ENCODE results near the gene SH3BP4.
"Not testable (repeated sequence)": the region's sequence is repeated elsewhere in the genome, so short reads cannot be mapped to it uniquely, and the experiment has no call there.

The SH3BP4 gene

DNA sequence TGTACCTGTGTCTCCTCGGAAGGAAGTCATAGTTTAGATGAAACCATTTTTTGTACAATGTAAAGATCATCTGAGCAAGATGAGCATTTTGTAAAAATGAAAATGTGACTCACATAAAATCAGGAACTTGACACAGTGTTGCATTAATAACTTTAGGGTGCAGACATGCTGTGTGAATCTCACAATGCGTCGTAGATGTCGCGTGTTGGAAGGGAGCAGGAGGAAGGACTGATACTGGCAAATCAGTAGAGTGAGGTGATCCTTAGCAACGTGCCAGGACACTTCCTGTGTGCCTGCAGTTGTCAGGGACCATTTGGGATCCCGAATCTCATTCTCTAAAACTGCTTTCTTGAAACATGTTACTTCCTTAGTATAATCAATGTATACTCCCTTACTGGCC is 103.1 kb downstream of the SH3BP4 start:
- Histone ChIP-seq H3K36me3 (ENCODE audit: insufficient read depth, low read length) (peaks cover 10% of the 10 kb centered on the region), H3K9me3 (ENCODE audit: control insufficient read depth, insufficient read depth, low read length) (no peaks in the 10 kb centered on the region), H3K4me1 (ENCODE audit: insufficient read depth, low read length) (no peaks in the 10 kb centered on the region), H3K9ac (ENCODE audit: low read depth, low read length) (no peak overlapping the region)

DNA sequence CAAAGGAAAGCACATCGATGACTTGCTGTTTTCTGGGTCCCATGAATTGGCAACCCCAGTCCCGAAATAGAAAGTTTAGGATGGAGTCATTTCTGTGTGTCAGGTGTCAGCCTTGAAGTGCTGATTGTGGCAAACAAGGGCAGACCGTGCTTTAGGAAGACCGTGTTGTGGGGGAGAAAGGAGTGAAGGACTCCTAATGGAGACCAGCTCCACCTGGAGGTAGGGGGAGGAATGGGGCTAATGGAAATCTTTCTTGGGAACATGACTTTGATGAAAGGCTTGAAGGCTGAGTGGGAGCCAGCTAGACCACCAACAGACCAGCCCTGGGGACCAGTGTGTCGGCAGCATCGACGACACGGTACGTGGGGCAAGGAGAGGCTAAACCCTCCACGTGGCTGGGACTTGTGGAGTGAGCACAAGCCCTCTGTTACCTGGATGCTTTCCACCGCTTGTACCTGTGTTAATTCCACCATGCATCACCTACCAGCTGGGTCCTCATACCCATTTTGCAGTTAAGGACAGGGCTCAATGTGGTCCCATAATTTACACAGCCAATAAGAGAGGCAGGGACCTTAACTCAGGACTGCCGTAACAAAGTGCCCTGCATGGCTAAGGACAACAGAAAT is 104.2 kb downstream of the SH3BP4 start:
- Histone ChIP-seq H3K9me3 (ENCODE audit: control insufficient read depth, insufficient read depth, low read length) (no peaks in the 10 kb centered on the region), H3K4me1 (ENCODE audit: insufficient read depth, low read length) (no peaks in the 10 kb centered on the region), H3K9ac (ENCODE audit: low read depth, low read length) (no peak overlapping the region), H3K36me3 (ENCODE audit: insufficient read depth, low read length) (peaks cover 10% of the 10 kb centered on the region)

DNA sequence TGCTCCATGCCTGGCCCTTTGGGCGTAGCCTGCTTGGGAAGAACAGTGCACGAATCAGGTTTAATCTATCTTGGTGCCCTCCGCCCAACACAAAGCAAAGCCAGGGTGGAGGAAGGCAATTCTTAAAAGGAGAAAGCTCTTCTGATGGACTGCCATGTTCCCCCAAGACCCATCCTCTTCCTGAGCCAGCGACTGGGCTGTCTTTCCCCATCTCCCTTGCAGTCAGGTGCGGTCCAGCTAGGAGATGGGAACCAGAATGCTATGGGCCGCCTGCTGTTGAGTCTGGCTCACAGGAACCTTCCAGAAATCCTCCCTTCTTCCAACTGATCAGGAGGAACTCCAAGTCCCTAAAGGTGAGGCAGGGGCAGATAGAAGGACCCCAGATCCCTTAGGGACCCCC is 105.0 kb downstream of the SH3BP4 start:
- no peak overlapping the region for H3K9ac ChIP-seq (ENCODE audit: low read depth, low read length)
- no peaks in the 10 kb centered on the region for H3K4me1 ChIP-seq (ENCODE audit: insufficient read depth, low read length)
- peaks cover 10% of the 10 kb centered on the region for H3K36me3 ChIP-seq (ENCODE audit: insufficient read depth, low read length)
- H3K9me3 ChIP-seq (ENCODE audit: control insufficient read depth, insufficient read depth, low read length) = no peaks in the 10 kb centered on the region

DNA sequence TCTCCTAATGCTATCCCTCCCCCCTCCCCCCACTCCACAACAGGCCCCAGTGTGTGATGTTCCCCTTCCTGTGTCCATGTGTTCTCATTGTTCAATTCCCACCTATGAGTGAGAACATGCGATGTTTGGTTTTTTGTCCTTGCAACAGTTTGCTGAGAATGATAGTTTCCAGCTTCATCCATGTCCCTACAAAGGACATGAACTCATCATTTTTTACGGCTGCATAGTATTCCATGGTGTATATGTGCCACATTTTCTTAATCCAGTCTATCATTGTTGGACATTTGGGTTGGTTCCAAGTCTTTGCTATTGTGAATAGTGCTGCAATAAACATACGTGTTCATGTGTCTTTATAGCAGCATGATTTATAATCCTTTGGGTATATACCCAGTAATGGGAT is 105.8 kb downstream of the SH3BP4 start:
- H3K4me1 ChIP-seq (ENCODE audit: insufficient read depth, low read length); H3K9me3 ChIP-seq (ENCODE audit: control insufficient read depth, insufficient read depth, low read length); H3K9ac ChIP-seq (ENCODE audit: low read depth, low read length); H3K36me3 ChIP-seq (ENCODE audit: insufficient read depth, low read length): not testable (repeated sequence)

DNA sequence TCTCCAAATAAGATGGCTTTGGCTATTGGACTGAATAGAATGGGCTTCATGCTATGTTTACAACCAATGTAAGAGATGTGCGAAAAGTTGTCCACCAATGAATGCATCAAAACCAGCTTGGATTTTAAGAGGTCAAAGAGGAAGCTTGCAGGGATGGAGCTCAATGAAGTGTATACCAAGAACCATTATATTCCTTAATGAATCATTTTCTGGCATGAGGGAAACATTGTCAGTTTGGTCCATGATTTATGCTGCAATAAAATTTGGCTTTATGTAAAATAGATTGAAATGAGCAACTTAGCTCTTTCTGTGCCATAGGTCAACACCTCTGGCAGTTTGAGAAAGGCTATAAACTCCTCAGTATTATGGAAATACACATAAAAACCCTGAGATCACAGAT is 107.3 kb downstream of the SH3BP4 start:
- Histone ChIP-seq H3K4me1 (ENCODE audit: insufficient read depth, low read length) (no peaks in the 10 kb centered on the region), H3K9ac (ENCODE audit: low read depth, low read length) (no peak overlapping the region), H3K36me3 (ENCODE audit: insufficient read depth, low read length) (peaks cover 10% of the 10 kb centered on the region), H3K9me3 (ENCODE audit: control insufficient read depth, insufficient read depth, low read length) (no peaks in the 10 kb centered on the region)

DNA sequence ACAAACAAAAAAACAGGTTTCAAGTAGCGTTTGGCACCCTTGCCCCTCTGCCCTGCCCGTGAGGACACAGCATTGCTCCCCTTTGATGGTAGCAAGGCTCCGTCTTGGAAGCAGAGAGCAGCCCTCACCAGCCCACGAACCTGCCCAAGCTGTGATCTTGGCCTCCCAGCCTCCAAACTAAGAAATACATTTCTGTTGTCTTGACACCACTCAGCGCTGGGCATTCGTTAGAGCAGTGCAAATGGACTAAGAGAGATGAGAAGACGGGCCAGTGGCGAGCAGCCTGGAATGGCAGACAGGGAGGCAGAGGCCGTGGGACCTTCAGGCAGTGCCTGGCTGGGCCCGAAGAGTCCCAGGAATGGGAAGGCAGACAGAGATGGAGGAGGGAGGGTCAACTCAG is 109.8 kb downstream of the SH3BP4 start:
- H3K36me3 ChIP-seq (ENCODE audit: insufficient read depth, low read length) = no peaks in the 10 kb centered on the region

DNA sequence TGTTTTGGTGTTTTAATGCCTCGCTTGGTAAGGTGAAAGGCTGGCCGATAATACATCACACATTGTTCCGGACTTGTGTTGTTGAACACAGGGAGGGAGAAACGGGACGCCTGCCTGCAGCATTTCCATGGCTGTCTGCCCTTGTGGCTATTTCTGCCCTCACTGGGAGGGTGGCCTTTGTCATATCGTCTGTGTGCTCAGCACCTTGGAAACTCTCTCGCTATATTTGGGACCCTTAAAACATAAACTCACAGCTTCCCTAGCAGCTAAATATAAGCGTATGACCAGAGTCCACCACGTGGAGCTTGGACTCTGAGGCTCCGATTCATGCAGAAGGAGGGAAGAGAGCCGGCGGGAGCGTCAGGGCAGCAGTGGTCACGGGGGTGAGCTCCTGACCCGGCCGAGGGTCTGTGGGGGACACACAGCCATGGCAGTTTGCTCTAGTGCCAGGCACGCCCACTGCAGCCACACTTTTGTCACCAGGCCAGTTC is 111.7 kb downstream of the SH3BP4 start:
- no peaks in the 10 kb centered on the region for H3K4me1 ChIP-seq (ENCODE audit: insufficient read depth, low read length)
- H3K9me3 ChIP-seq (ENCODE audit: control insufficient read depth, insufficient read depth, low read length) = no peaks in the 10 kb centered on the region
- no peaks in the 10 kb centered on the region for H3K36me3 ChIP-seq (ENCODE audit: insufficient read depth, low read length)
- no peak overlapping the region for H3K9ac ChIP-seq (ENCODE audit: low read depth, low read length)

More for the DNA sequence above, 109.8 kb downstream of the SH3BP4 start:
- H3K9ac ChIP-seq (ENCODE audit: low read depth, low read length) = no peak overlapping the region
- H3K9me3 ChIP-seq (ENCODE audit: control insufficient read depth, insufficient read depth, low read length) = no peaks in the 10 kb centered on the region
- H3K4me1 ChIP-seq (ENCODE audit: insufficient read depth, low read length) = no peaks in the 10 kb centered on the region

DNA sequence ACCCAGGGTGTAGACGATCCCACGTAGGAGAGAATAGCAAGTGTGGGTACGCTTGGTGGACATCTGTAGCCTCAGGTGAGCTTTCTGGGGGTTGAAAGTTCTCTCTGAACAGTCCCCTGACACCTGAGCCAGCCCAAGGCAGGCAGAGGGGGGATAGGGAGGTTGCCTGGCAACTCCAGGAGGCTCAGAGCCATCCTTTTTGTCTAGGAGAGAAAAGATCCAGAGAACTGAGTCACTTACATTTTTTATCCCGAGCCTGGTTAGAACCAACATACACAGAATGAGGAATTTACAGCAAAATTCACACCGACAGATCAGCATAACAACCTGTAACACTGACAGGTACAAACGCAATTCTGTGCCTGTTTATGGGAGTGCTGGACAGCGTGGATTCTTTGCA is 113.2 kb downstream of the SH3BP4 start:
- Histone ChIP-seq H3K9me3 (ENCODE audit: control insufficient read depth, insufficient read depth, low read length) (no peaks in the 10 kb centered on the region), H3K9ac (ENCODE audit: low read depth, low read length) (no peak overlapping the region), H3K36me3 (ENCODE audit: insufficient read depth, low read length) (no peaks in the 10 kb centered on the region), H3K4me1 (ENCODE audit: insufficient read depth, low read length) (peaks cover 7% of the 10 kb centered on the region)

DNA sequence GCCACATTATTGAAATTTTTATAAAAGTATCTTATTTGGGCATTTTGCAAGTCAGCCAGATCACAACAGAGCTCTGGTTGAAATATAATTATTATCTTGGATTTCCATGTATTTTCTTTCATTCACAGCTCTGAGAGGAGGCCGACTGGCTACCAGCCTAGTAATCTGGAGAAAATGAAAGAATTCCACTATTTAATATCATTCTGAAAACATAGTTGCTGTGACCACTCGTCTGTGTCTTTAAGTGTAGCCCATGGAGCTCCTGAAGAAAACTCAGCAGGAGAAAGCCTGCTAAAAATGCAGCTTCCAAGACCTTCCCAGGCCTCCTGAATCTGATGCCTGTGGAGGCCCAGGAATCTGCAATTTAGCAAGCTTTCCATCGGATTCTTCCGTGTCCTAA is 114.7 kb downstream of the SH3BP4 start:
- Histone ChIP-seq H3K36me3 (ENCODE audit: insufficient read depth, low read length) (no peaks in the 10 kb centered on the region), H3K9ac (ENCODE audit: low read depth, low read length) (no peak overlapping the region), H3K4me1 (ENCODE audit: insufficient read depth, low read length) (peaks cover 14% of the 10 kb centered on the region), H3K9me3 (ENCODE audit: control insufficient read depth, insufficient read depth, low read length) (no peaks in the 10 kb centered on the region)

DNA sequence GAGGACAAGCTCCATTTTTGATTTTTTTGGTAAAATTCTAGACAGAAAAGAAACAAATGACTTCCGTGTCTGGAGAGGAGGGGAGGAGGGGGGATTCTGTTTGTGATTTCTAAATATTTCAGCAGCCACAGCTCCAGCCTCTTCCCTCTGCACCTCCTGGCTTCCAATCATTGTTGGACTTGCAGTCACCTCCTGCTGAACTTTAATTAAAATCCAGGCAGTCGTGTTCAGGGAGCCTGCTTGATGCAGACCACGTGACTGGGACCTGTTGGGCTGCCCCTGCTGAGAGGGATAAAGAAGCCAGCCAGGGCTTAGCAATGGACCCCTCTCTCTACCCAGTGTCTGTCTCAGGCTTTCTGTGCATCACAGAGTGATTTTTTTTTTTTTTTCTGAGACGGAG is 115.1 kb downstream of the SH3BP4 start:
- H3K9me3 ChIP-seq (ENCODE audit: control insufficient read depth, insufficient read depth, low read length) = no peaks in the 10 kb centered on the region
- H3K4me1 ChIP-seq (ENCODE audit: insufficient read depth, low read length) = peaks cover 14% of the 10 kb centered on the region
- H3K36me3 ChIP-seq (ENCODE audit: insufficient read depth, low read length) = no peaks in the 10 kb centered on the region
- no peak overlapping the region for H3K9ac ChIP-seq (ENCODE audit: low read depth, low read length)

DNA sequence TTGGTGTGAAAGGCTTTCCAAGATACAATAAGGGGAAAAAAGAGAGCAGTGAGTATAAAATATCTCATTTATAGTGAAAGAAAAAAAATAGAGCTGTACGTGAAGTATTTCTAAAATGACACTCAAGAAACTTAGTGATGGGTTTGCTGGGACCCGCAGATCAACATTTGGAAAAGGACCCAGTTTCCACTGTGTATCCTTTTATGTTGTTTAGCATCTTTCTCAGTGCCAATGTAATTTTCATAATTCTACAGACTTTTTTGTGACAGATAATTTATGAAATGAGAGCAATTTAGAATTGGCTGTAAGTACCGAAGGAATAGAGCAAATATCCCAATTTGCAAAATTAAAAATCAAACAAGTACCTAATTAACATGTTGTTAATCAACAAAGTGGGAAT is 116.9 kb downstream of the SH3BP4 start:
- H3K4me1 ChIP-seq (ENCODE audit: insufficient read depth, low read length) = peaks cover 14% of the 10 kb centered on the region
- no peaks in the 10 kb centered on the region for H3K9me3 ChIP-seq (ENCODE audit: control insufficient read depth, insufficient read depth, low read length)
- no peaks in the 10 kb centered on the region for H3K36me3 ChIP-seq (ENCODE audit: insufficient read depth, low read length)
- no peak overlapping the region for H3K9ac ChIP-seq (ENCODE audit: low read depth, low read length)

DNA sequence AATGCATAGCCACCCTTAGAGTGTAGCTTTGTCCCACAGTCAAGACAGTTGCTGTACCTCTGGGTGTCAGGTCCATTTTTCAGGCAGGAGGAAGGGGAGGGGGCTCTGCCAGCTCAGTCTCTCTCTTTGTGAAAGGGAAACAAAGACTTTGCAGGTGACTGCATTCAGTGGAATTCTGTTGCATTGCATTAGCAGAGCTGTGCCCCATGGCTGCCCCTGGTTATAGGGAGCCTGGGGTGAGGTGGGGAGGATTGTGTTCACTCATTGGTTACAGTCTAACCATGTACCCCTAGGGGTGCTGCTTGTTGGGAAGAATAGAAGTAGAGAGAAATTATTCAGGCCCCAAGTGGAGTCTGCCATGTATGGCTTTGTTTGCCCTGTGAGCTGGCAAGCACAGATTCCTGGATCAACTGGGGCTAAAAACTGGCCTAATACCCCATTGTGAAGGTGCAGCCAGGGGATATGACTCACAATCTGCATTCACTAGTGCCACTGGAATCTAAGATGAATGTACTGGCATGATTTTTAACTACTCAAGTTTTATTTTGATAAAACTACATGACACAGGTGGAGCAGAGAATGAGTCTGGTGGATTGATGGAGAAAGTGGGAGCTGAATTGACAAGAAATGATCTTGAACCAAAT is 118.4 kb downstream of the SH3BP4 start:
- H3K9ac ChIP-seq (ENCODE audit: low read depth, low read length) = no peak overlapping the region
- H3K9me3 ChIP-seq (ENCODE audit: control insufficient read depth, insufficient read depth, low read length) = no peaks in the 10 kb centered on the region

DNA sequence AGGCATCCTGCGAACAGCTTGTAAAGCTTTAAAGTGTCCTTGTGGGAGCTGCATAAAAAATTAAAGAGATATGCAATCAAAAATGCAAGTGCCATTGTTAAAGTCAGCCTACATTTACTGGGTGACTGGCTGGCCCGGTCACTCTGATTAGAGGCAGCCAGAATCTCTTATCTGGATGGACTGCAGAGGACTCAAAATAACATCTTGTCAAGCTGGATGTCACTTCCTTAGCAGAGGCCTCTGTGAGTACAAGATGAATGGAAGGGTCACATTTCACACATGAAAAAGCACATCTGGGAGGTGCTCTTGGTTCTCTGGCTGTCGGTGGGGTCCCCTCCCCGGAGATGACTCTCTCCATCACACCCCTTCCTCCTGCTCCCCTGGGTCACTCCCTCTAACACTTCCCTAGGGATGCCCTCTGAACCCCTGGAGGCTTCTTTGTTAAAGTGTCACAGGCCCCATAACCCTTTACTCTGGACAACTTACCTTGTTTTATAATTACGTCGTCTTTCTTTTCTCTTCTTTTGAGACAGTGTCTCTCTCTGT is 122.1 kb downstream of the SH3BP4 start:
- Histone ChIP-seq H3K9ac (ENCODE audit: low read depth, low read length) (no peak overlapping the region), H3K36me3 (ENCODE audit: insufficient read depth, low read length) (no peaks in the 10 kb centered on the region), H3K4me1 (ENCODE audit: insufficient read depth, low read length) (peaks cover 14% of the 10 kb centered on the region), H3K9me3 (ENCODE audit: control insufficient read depth, insufficient read depth, low read length) (no peaks in the 10 kb centered on the region)

More for the DNA sequence above, 118.4 kb downstream of the SH3BP4 start:
- peaks cover 14% of the 10 kb centered on the region for H3K4me1 ChIP-seq (ENCODE audit: insufficient read depth, low read length)
- no peaks in the 10 kb centered on the region for H3K36me3 ChIP-seq (ENCODE audit: insufficient read depth, low read length)

DNA sequence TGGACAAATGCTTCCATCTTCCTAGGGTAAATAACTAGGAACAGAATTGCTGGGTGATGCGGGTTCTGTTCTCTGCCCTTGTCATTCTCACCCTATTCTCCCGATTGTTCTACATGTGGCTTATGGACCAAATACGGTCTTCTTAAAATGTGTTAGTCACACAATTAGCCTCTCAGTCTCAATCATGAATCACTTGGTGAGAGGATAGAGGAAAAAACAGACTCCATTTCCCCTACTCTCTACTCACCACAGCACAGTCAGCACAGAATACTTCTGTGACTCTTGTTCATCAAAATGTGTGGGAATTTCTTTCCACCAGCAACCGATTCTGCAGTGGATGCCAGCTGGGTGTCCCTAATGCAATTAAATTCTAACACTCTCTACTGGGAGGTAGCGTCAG is 125.2 kb downstream of the SH3BP4 start:
- Histone ChIP-seq H3K36me3 (ENCODE audit: insufficient read depth, low read length) (no peaks in the 10 kb centered on the region), H3K4me1 (ENCODE audit: insufficient read depth, low read length) (no peaks in the 10 kb centered on the region), H3K9me3 (ENCODE audit: control insufficient read depth, insufficient read depth, low read length) (peaks cover 6% of the 10 kb centered on the region; the same call in 1 of the 2 replicates), H3K9ac (ENCODE audit: low read depth, low read length) (no peak overlapping the region)

DNA sequence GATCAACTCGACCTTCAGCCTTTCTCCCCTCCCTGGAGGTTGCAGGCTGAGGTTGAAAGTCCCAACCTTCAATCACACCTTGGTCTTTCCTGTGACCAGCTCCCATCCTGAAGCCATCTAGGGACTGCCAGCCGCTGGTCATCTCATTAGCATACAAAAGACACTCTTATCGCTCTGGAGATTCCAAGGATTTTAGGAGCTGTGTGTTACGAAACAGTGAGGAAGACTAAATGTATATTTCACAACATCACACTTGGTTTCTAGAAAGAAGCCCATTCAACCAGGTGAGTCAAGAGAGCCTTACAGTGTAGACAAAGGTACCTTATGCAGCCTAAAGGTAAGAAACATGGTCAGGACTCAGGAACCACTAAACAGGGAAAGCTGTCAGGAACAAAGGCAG is 126.4 kb downstream of the SH3BP4 start:
- H3K36me3 ChIP-seq (ENCODE audit: insufficient read depth, low read length) = no peaks in the 10 kb centered on the region
- H3K9ac ChIP-seq (ENCODE audit: low read depth, low read length) = no peak overlapping the region
- no peaks in the 10 kb centered on the region for H3K4me1 ChIP-seq (ENCODE audit: insufficient read depth, low read length)
- peaks cover 6% of the 10 kb centered on the region; the same call in 1 of the 2 replicates for H3K9me3 ChIP-seq (ENCODE audit: control insufficient read depth, insufficient read depth, low read length)
